HL-60 (cell line): ENCODE results near the gene LRBA.

Experiments
- TF ChIP-seq, protein P1 (sequence below): IDR thresholded peaks from one replicate; pipeline ENCODE4 v1.5.1; 2011; ENCODE audit warnings: low read length, control low read depth, inconsistent platforms; ENCODE audit not compliant: insufficient read depth
- TF ChIP-seq, protein P2 (sequence below): IDR thresholded peaks from 2 replicates; pipeline ENCODE4 v1.6.1; 2012; ENCODE audit warnings: low read depth; ENCODE audit not compliant: insufficient replicate concordance

DNA sequence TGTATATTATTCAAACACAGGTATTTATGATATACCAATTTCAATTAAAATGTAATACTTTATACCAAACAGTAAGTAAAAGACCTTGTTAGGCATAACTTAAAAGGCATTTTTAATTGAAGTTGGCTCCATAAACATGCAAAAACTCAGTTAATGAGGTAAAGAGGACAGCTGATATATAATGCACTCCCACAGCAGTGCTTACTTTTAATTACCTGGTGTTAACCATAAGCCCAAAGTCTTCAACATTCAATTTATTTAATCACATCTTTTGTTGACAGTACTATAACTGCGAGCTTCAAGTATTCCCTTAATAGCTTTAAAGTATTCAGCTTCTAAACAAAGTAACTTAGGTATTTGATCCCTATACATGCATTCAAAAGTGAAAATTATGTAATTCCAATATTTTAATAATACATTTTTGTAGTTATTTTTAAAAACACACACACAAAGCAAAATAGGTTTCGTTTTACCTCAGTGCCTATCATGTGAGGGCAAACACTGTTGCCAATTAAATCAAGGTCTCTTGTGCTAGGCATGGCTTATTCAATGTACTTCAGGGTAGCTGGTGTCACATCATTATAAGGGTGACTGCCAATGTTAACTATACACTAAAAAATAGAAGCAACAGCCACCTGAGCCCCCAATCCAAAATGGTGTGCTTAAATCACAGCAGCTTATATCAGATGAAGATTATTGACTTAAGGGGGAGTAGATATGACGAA is 197.1 kb downstream of the LRBA start:
- TF ChIP-seq, protein P1, sequence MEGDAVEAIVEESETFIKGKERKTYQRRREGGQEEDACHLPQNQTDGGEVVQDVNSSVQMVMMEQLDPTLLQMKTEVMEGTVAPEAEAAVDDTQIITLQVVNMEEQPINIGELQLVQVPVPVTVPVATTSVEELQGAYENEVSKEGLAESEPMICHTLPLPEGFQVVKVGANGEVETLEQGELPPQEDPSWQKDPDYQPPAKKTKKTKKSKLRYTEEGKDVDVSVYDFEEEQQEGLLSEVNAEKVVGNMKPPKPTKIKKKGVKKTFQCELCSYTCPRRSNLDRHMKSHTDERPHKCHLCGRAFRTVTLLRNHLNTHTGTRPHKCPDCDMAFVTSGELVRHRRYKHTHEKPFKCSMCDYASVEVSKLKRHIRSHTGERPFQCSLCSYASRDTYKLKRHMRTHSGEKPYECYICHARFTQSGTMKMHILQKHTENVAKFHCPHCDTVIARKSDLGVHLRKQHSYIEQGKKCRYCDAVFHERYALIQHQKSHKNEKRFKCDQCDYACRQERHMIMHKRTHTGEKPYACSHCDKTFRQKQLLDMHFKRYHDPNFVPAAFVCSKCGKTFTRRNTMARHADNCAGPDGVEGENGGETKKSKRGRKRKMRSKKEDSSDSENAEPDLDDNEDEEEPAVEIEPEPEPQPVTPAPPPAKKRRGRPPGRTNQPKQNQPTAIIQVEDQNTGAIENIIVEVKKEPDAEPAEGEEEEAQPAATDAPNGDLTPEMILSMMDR = no peak
- TF ChIP-seq, protein P2, sequence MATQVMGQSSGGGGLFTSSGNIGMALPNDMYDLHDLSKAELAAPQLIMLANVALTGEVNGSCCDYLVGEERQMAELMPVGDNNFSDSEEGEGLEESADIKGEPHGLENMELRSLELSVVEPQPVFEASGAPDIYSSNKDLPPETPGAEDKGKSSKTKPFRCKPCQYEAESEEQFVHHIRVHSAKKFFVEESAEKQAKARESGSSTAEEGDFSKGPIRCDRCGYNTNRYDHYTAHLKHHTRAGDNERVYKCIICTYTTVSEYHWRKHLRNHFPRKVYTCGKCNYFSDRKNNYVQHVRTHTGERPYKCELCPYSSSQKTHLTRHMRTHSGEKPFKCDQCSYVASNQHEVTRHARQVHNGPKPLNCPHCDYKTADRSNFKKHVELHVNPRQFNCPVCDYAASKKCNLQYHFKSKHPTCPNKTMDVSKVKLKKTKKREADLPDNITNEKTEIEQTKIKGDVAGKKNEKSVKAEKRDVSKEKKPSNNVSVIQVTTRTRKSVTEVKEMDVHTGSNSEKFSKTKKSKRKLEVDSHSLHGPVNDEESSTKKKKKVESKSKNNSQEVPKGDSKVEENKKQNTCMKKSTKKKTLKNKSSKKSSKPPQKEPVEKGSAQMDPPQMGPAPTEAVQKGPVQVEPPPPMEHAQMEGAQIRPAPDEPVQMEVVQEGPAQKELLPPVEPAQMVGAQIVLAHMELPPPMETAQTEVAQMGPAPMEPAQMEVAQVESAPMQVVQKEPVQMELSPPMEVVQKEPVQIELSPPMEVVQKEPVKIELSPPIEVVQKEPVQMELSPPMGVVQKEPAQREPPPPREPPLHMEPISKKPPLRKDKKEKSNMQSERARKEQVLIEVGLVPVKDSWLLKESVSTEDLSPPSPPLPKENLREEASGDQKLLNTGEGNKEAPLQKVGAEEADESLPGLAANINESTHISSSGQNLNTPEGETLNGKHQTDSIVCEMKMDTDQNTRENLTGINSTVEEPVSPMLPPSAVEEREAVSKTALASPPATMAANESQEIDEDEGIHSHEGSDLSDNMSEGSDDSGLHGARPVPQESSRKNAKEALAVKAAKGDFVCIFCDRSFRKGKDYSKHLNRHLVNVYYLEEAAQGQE = no peak
